GM12878 (cell line): Measurements from ENCODE around the gene CTIF. TPM values are rescaled to one million over a fixed set of nuclear protein-coding genes. Genes with fewer than 3 reads are reported as not detected.

ENCODE experiments used
- ATAC-seq: fragments of 200-7000 bp; cut with Tn5 transposase; 3 replicates; pipeline ENCODE4 v1.9.1; 2020; ENCODE audit warnings: mild to moderate bottlenecking, moderate library complexity
- BruUV-seq: library from RNA; stranded (reverse); fragments of 400-500 nt; replicated peaks from 2 replicates; lab custom pipeline; 2021; lab: Mats Ljungman, UMichigan
- CTCF ChIA-PET: fragments of 300-600 bp; sonication (Branson Sonifier 250); formaldehyde crosslinking; extraction: SDS; loops from one replicate; lab custom pipeline; 2021; ENCODE audit warnings: inconsistent platforms; lab: Yijun Ruan, JAX
- POLR2A ChIA-PET: fragments of 350-600 bp; formaldehyde crosslinking; extraction: SDS; loops from one replicate; lab custom pipeline; 2021; ENCODE audit warnings: inconsistent platforms; lab: Charles Lee
- RAD21 ChIA-PET: fragments of 300-600 bp; sonication (Branson Sonifier 250); formaldehyde crosslinking; loops from one replicate; lab custom pipeline; 2023; ENCODE audit warnings: antibody characterized with exemption; ENCODE audit not compliant: unreplicated experiment; lab: Charles Lee
- SMC1A ChIA-PET: fragments of 300-600 bp; sonication (Branson Sonifier 250); formaldehyde crosslinking; loops from one replicate; lab custom pipeline; 2023; ENCODE audit not compliant: unreplicated experiment, uncharacterized antibody; lab: Charles Lee
- DNase-seq: peaks from one replicate; pipeline ENCODE4 v3.0.0-alpha.2; 2011; ENCODE audit warnings: low read depth, low spot score
- FAIRE-seq: peaks from 3 replicates; lab custom pipeline; 2011; peaks lifted over from hg19 to GRCh38; lab: Jason Lieb, UNC
- H2AFZ ChIP-seq: 2 replicates; pipeline ENCODE4 v1.6.0; 2011; ENCODE audit warnings: low read depth, low read length, control low read depth; ENCODE audit not compliant: control insufficient read depth
- H3K27ac ChIP-seq: 2 replicates; pipeline ENCODE4 v1.5.1; 2011; ENCODE audit warnings: control low read depth; ENCODE audit not compliant: control insufficient read depth, insufficient read depth
- H3K27me3 ChIP-seq, 2 experiments: replicated peaks in 1 of 2; 2 replicates each; pipeline versions ENCODE4 v1.6.0 to v1.6.1; 2011; ENCODE audit warnings: low read length in 1 of 2; ENCODE audit not compliant: control insufficient read depth in 2 of 2, insufficient read depth in 2 of 2
- H3K36me3 ChIP-seq, 2 experiments: 2 replicates each; pipeline ENCODE4 v1.5.1; 2011; ENCODE audit warnings: low read length in 1 of 2; ENCODE audit not compliant: control insufficient read depth in 2 of 2, insufficient read depth in 2 of 2
- H3K4me1 ChIP-seq: 2 replicates; pipeline ENCODE4 v1.6.1; 2011; ENCODE audit warnings: mild to moderate bottlenecking, low read length, moderate library complexity, mixed read lengths; ENCODE audit not compliant: control insufficient read depth, insufficient read depth
- H3K4me2 ChIP-seq: 2 replicates; pipeline ENCODE4 v1.6.0; 2011; ENCODE audit warnings: control low read depth; ENCODE audit not compliant: control insufficient read depth, insufficient read depth
- H3K4me3 ChIP-seq: fragments of 200-600 bp; sonication (generic); 2 replicates; pipeline ENCODE4 v1.5.1; 2016
- H3K79me2 ChIP-seq: 2 replicates; pipeline ENCODE4 v1.6.0; 2011; ENCODE audit warnings: low read length; ENCODE audit not compliant: control insufficient read depth, insufficient read depth
- H3K9ac ChIP-seq: 2 replicates; pipeline ENCODE4 v1.8.0; 2011; ENCODE audit warnings: low read length, control low read depth, mixed read lengths; ENCODE audit not compliant: control insufficient read depth, insufficient read depth
- H3K9me3 ChIP-seq: replicated peaks from 3 replicates; pipeline ENCODE4 v1.5.1; 2011; ENCODE audit warnings: mild to moderate bottlenecking, low read length; ENCODE audit not compliant: control insufficient read depth, insufficient read depth
- H4K20me1 ChIP-seq: 2 replicates; pipeline ENCODE4 v1.6.0; 2011; ENCODE audit not compliant: control insufficient read depth, insufficient read depth
- FOXM1 ChIP-seq: IDR thresholded peaks from 2 replicates; pipeline ENCODE4 v1.6.1; 2012; ENCODE audit warnings: low read depth, mild to moderate bottlenecking, inconsistent platforms, low read length, moderate library complexity
- IKZF1 ChIP-seq: fragments of 450-650 bp; conservative IDR thresholded peaks from 2 replicates; pipeline ENCODE4 v1.6.1; 2017; ENCODE audit warnings: antibody characterized with exemption, mild to moderate bottlenecking
- IRF5 ChIP-seq: fragments of 450-650 bp; IDR thresholded peaks from 2 replicates; pipeline ENCODE4 v1.6.1; 2017; ENCODE audit warnings: borderline replicate concordance
- LARP7 ChIP-seq: fragments of 450-650 bp; IDR thresholded peaks from 2 replicates; pipeline ENCODE4 v1.6.1; 2017; ENCODE audit warnings: mild to moderate bottlenecking
- MAX ChIP-seq: IDR thresholded peaks from 2 replicates; pipeline ENCODE4 v1.6.1; 2012; ENCODE audit warnings: low read depth, low read length, improper control_type of control experiment
- NFXL1 ChIP-seq: fragments of 450-650 bp; IDR thresholded peaks from 2 replicates; pipeline ENCODE4 v1.6.1; 2017; ENCODE audit warnings: antibody characterized with exemption, mild to moderate bottlenecking, borderline replicate concordance
- NKRF ChIP-seq: fragments of 450-650 bp; conservative IDR thresholded peaks from 2 replicates; pipeline ENCODE4 v1.6.1; 2017; ENCODE audit warnings: mild to moderate bottlenecking, moderate library complexity
- PAX5 ChIP-seq: IDR thresholded peaks from 2 replicates; pipeline ENCODE4 v1.6.1; 2011; ENCODE audit warnings: low read depth, low read length, borderline replicate concordance
- PKNOX1 ChIP-seq: fragments of 450-650 bp; IDR thresholded peaks from 2 replicates; pipeline ENCODE4 v1.6.1; 2016; ENCODE audit warnings: mild to moderate bottlenecking
- SMC3 ChIP-seq: IDR thresholded peaks from 2 replicates; pipeline ENCODE4 v1.6.1; 2011; ENCODE audit warnings: low read length, improper control_type of control experiment, borderline replicate concordance
- YY1 ChIP-seq: IDR thresholded peaks from 2 replicates; pipeline ENCODE4 v1.6.1; 2011; ENCODE audit warnings: low read depth, mild to moderate bottlenecking, low read length
- ZNF687 ChIP-seq: fragments of 450-650 bp; IDR thresholded peaks from 2 replicates; pipeline ENCODE4 v1.6.1; 2017; ENCODE audit warnings: mild to moderate bottlenecking, moderate library complexity
- WGBS: methylation state at CpG from one replicate; pipeline ENCODE4 v1.1.6; 2016; ENCODE audit warnings: low lambda C conversion rate; ENCODE audit not compliant: insufficient replicate concordance, insufficient coverage; ENCODE audit errors: missing lambda C conversion rate; 5-methylcytosine and 5-hydroxymethylcytosine counted together
- in situ Hi-C: fragments of 300-500 bp; cut with MboI; formaldehyde crosslinking; loops from 9 replicates; pipeline ENCODE4 v1.14.3; 2018; ENCODE audit warnings: mixed read lengths
- intact Hi-C: fragments of 100-400 bp; cut with micrococcal nuclease; formaldehyde crosslinking; loops from one replicate; pipeline ENCODE4 v1.14.2; 2022; ENCODE audit not compliant: unreplicated experiment
- polyA plus RNA-seq, 11 experiments: library from polyadenylated mRNA; depleted of rRNA in 4 of 11; unstranded in 6 of 11; stranded (reverse) in 5 of 11; fragments of >200 nt; fragmentation: Nextera tagmentation in 4 of 11; fragmentation: Illumina TruSeq in 1 of 11; extraction: Ambion mirVana in 4 of 11; extraction: Trizol in 1 of 11; gene quantifications; 1 replicate in 1 of 11; 2 replicates in 10 of 11; pipeline versions ENCODE4 v1.2.1 to v1.2.3, GENCODE V29; 2011 to 2016; ENCODE audit warnings: inconsistent platforms in 2 of 11, missing spikeins in 2 of 11, low read depth in 1 of 11
- total RNA-seq, 4 experiments: library from RNA; depleted of rRNA in 3 of 4; stranded (reverse); fragments of >200 nt in 3 of 4; fragmentation: Illumina TruSeq in 1 of 4; extraction: Trizol in 1 of 4; gene quantifications; 2 replicates each; pipeline versions ENCODE4 v1.2.1 to v1.2.3, GENCODE V29; 2013 to 2021

The CTIF gene
- total and polyA plus RNA-seq, 10 of the 15 experiments (the other 5 are each of a cell fraction or from before 2014, with no cell fraction given) = 0.06 to 11.6 (median 2.5) TPM

- no peak for TF ChIP-seq IRF5
Observed at GRCh38 chr18:48676346-48676745, 137.5 kb downstream of the CTIF start (continued).

GRCh38 chr18:48676756-48677368 is 138.0 kb downstream of the CTIF start:
- SMC1A ChIA-PET = interaction anchor here (0.8 to 1.6 kb wide), 6 partner anchors 22 to 770 kb away, joined by 3 to 5 read pairs (median 4); no protein-coding TSS in a partner anchor
- Histone ChIP-seq H3K27ac (no peak overlapping the region), H4K20me1 (no peaks in the 10 kb centered on the region), H3K79me2 (no peaks in the 10 kb centered on the region), H3K36me3 (no peaks in the 10 kb centered on the region), H3K27me3 (no peaks in the 10 kb centered on the region), H3K4me1 (peaks cover 8% of the 10 kb centered on the region), H2AFZ (peak overlapping the region; percentile 53), H3K4me3 (no peak overlapping the region), H3K9me3 (no peaks in the 10 kb centered on the region), H3K4me2 (no peak overlapping the region), H3K9ac (no peak overlapping the region)
- POLR2A ChIA-PET = interaction anchor here (0.8 kb wide), 1 partner anchor 783 kb away, joined by 6 read pairs; no protein-coding TSS in a partner anchor
- DNase-seq (no peak), FAIRE-seq (peak; percentile 75), ATAC-seq (peak; percentile 78)
- BruUV-seq = no TSS peak
- RAD21 ChIA-PET = interaction anchor here (0.6 to 1.3 kb wide), 6 partner anchors 34 to 783 kb away, joined by 3 to 5 read pairs (median 4); no protein-coding TSS in a partner anchor
- CTCF ChIA-PET = interaction anchor here (0.6 to 6.6 kb wide), 15 partner anchors 11 to 769 kb away, joined by 3 to 99 read pairs (median 4); no protein-coding TSS in a partner anchor
- WGBS = 33% methylated on average over 17 of the region's 17 CpGs
- intact Hi-C loops = loop anchor here (2.0 to 10.0 kb wide), 9 partner anchors 100 to 1180 kb away; no protein-coding TSS in a partner anchor
- in situ Hi-C loops = loop anchor here (5.0 to 25.0 kb wide), 3 partner anchors 500 to 1180 kb away; no protein-coding TSS in a partner anchor
- no peak for TF ChIP-seq ZNF687
- peak; percentile 81 for TF ChIP-seq SMC3
- TF ChIP-seq NKRF = no peak
- no peak for TF ChIP-seq PAX5
- TF ChIP-seq FOXM1 = no peak
- no peak for TF ChIP-seq LARP7
- TF ChIP-seq MAX = no peak
- no peak; the same call in 1 of the 2 replicates for TF ChIP-seq IKZF1
- TF ChIP-seq NFXL1 = no peak
- TF ChIP-seq PKNOX1 = no peak
- peak; percentile 94 for TF ChIP-seq YY1
